OCI-LY1 (cell line): ENCODE data around the gene PLCB4.

Source experiments
- H2AFZ ChIP-seq: fragments of 200-600 bp; sonication (generic), shearing (Covaris generic); 2 replicates; pipeline ENCODE4 v1.6.0; 2014; ENCODE audit warnings: antibody characterized with exemption, mild to moderate bottlenecking, low read length
- H3F3A ChIP-seq: fragments of 200-600 bp; sonication (generic), shearing (Covaris generic); 2 replicates; pipeline ENCODE4 v1.6.0; 2014; ENCODE audit warnings: mild to moderate bottlenecking, antibody characterized with exemption, low read length, moderate library complexity; ENCODE audit not compliant: insufficient read depth
- H3K27ac ChIP-seq: fragments of 200-600 bp; sonication (generic); 2 replicates; pipeline ENCODE4 v1.5.1; 2014; ENCODE audit warnings: low read length, mixed run types, mild to moderate bottlenecking, low read depth; ENCODE audit not compliant: poor library complexity, severe bottlenecking
- H3K27me3 ChIP-seq: fragments of 200-600 bp; sonication (generic); 2 replicates; pipeline ENCODE4 v1.6.0; 2014; ENCODE audit warnings: antibody characterized with exemption, mild to moderate bottlenecking, low read length, moderate library complexity; ENCODE audit not compliant: insufficient read depth
- H3K36me3 ChIP-seq: fragments of 200-600 bp; sonication (generic); 2 replicates; pipeline ENCODE4 v1.6.1; 2014; ENCODE audit warnings: mild to moderate bottlenecking, antibody characterized with exemption, low read length, moderate library complexity, mixed read lengths; ENCODE audit not compliant: insufficient read depth
- H3K4me1 ChIP-seq: fragments of 200-600 bp; sonication (generic); 2 replicates; pipeline ENCODE4 v1.5.1; 2014; ENCODE audit warnings: mild to moderate bottlenecking, low read length, moderate library complexity; ENCODE audit not compliant: insufficient read depth, severe bottlenecking
- H3K4me2 ChIP-seq: fragments of 200-600 bp; sonication (generic), shearing (Covaris generic); 2 replicates; pipeline ENCODE4 v1.6.1; 2014; ENCODE audit warnings: low read length
- H3K4me3 ChIP-seq: fragments of 200-600 bp; sonication (generic); 2 replicates; pipeline ENCODE4 v1.5.1; 2014; ENCODE audit warnings: low read length, low read depth, mild to moderate bottlenecking, mixed read lengths; ENCODE audit not compliant: poor library complexity, severe bottlenecking
- H3K79me2 ChIP-seq: fragments of 200-600 bp; shearing (Covaris generic); 2 replicates; pipeline ENCODE4 v1.6.1; 2016; ENCODE audit warnings: mixed run types, low read length, mixed read lengths; ENCODE audit not compliant: insufficient read depth
- H3K9ac ChIP-seq: fragments of 200-600 bp; sonication (generic), shearing (Covaris generic); 2 replicates; pipeline ENCODE4 v1.6.1; 2014; ENCODE audit warnings: mild to moderate bottlenecking, low read length, mixed read lengths
- H3K9me2 ChIP-seq: fragments of 200-600 bp; sonication (generic), shearing (Covaris generic); 2 replicates; pipeline ENCODE4 v1.6.1; 2014; ENCODE audit warnings: low read depth, mild to moderate bottlenecking, low read length, mixed read lengths
- H3K9me3 ChIP-seq: fragments of 200-600 bp; shearing (Covaris generic); 2 replicates; pipeline ENCODE4 v1.6.1; 2014; ENCODE audit warnings: low read length, mixed read lengths
- H4K20me1 ChIP-seq: fragments of 200-600 bp; sonication (generic), shearing (Covaris generic); 2 replicates; pipeline ENCODE4 v1.6.0; 2016; ENCODE audit warnings: mild to moderate bottlenecking, low read length; ENCODE audit not compliant: insufficient read depth
- CTCF ChIP-seq: fragments of 200-600 bp; sonication (generic), shearing (Covaris generic); IDR thresholded peaks from 2 replicates; pipeline ENCODE4 v1.5.1; 2017; ENCODE audit warnings: mild to moderate bottlenecking, antibody characterized with exemption, low read length, moderate library complexity, mixed read lengths
- EZH2 ChIP-seq: fragments of 200-600 bp; sonication (generic), shearing (Covaris generic); IDR thresholded peaks from 2 replicates; pipeline ENCODE4 v1.8.0; 2017; ENCODE audit warnings: borderline replicate concordance, mixed run types, mild to moderate bottlenecking, antibody characterized with exemption, low read length, moderate library complexity, mixed read lengths

The PLCB4 gene

DNA sequence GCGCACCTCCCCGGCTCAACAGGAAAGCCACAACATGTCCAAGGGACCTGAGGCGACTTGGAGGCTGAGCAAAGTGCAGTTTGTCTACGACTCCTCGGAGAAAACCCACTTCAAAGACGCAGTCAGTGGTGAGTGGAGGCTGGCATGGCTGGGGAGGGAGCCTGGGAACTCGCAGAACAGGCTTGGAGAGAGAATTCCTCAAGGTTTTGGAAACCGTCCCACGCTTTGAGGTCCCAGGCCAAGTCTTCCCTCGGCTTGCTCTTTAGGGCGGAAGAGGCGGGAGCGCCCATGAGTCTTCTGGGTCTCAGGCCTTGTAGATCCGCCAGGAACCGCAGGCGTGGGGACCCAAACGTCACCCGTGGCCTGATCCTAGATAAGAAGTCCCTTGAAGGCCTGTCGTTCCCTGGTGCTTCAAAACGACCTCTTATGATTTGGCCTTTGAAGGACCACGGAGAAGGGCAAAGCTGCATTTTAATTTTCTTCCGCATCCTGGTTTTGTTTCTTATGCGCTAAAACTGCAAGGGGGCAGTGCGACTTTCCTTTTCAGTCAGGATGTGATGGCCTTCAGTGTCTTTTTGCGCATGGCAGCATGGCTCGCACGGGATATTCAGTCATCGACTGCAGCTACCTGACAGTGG is 447.5 kb downstream of the PLCB4 start:
- no peaks in the 10 kb centered on the region for H4K20me1 ChIP-seq
- no peaks in the 10 kb centered on the region for H3K27me3 ChIP-seq
- H3K4me2 ChIP-seq, result no peak overlapping the region
- H3K79me2 ChIP-seq, result no peaks in the 10 kb centered on the region
- H3K4me3 ChIP-seq, result no peak overlapping the region
- H3K9me2 ChIP-seq, result no peaks in the 10 kb centered on the region
- H2AFZ ChIP-seq, result no peak overlapping the region
- H3K9ac ChIP-seq, result no peak overlapping the region
- H3K4me1 ChIP-seq, result no peaks in the 10 kb centered on the region
- no peak for TF ChIP-seq EZH2
- no peak for TF ChIP-seq CTCF
- no peaks in the 10 kb centered on the region for H3K9me3 ChIP-seq
- no peaks in the 10 kb centered on the region for H3K36me3 ChIP-seq
- H3F3A ChIP-seq, result no peaks in the 10 kb centered on the region
- H3K27ac ChIP-seq, result no peak overlapping the region

DNA sequence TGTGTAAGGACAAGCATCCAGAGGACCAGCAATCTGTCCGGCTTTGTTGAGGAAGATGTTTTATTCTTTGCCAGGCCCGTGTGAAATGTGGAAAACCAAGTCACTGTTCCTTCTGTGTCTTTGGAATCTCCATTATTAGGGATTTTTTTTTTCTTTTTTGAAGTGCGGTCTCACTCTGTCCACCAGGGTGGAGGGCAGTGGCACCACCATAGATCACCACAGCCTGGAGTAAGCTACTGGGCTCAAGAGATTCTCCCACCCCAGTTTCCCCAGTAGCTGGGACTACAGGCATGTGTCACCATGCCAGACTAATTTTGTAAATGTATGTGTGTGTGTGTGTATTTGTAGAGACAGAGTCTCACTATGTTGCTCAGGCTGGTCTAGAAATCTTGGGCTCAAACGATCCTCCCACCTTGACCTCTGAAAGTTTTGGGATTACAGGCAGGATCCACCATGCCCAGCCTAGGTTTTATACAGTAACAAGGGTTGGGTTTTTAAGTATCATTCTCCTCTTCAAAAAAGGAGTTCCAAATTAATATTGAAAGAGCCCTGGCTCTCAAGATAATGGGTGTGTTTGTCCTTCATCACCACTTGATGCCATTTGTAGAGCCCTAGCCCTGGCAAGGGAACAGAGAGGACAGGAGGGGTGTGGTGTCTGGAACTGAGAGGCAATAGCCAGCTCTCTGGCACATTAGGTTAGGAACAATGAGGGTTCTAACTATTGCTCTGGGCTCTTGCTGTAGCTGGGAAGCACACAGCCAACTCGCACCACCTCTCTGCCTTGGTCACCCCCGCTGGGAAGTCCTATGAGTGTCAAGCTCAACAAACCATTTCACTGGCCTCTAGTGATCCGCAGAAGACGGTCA is 448.6 kb downstream of the PLCB4 start:
- Histone ChIP-seq H3K9me2 (no peaks in the 10 kb centered on the region), H3K4me1 (no peaks in the 10 kb centered on the region), H3K4me3 (no peak overlapping the region), H3K4me2 (no peak overlapping the region), H3K9ac (no peak overlapping the region), H3K27ac (no peak overlapping the region), H3K9me3 (no peaks in the 10 kb centered on the region), H3K36me3 (no peaks in the 10 kb centered on the region), H4K20me1 (no peaks in the 10 kb centered on the region), H2AFZ (no peak overlapping the region), H3F3A (no peaks in the 10 kb centered on the region), H3K79me2 (no peaks in the 10 kb centered on the region), H3K27me3 (no peaks in the 10 kb centered on the region)
- TF ChIP-seq CTCF (no peak), EZH2 (no peak)

DNA sequence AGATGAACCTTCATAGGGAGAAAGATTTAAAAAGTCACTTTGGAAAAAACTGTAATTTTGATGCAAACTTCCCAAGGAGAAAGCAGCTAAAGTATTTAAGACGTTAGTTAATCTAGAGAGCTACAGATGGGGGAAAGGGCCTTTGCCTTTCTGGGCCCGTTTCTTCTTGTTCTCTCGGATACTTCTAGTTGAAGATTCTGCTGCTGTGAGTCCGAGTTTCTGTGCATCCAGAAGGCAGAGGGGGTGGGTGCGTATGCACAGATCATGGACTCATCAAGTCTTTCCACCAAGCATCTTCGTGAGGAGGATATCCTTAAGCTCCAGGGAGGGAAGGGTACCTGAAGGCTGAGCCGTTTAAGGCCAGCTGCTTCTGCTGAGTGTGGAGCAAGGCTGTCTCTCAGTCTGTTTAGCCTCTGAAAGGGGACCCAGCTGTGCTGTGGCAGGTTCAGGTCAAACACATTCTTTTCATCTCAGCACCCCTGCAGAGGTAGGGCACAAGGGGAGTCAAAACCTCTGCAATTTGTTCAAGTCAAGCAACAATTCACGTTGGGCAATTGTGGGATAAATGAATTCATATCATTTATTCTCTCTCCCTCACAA is 449.8 kb downstream of the PLCB4 start:
- no peak overlapping the region for H3K4me3 ChIP-seq
- H3K4me1 ChIP-seq, result no peaks in the 10 kb centered on the region
- H3K27ac ChIP-seq, result no peak overlapping the region
- H3K4me2 ChIP-seq, result no peak overlapping the region
- no peaks in the 10 kb centered on the region for H3K9me2 ChIP-seq
- no peaks in the 10 kb centered on the region for H4K20me1 ChIP-seq
- H2AFZ ChIP-seq, result no peak overlapping the region
- H3K9ac ChIP-seq, result no peak overlapping the region
- H3F3A ChIP-seq, result no peaks in the 10 kb centered on the region
- no peaks in the 10 kb centered on the region for H3K36me3 ChIP-seq
- no peaks in the 10 kb centered on the region for H3K27me3 ChIP-seq
- no peaks in the 10 kb centered on the region for H3K79me2 ChIP-seq
- no peak for TF ChIP-seq EZH2
- TF ChIP-seq CTCF, result no peak
- no peaks in the 10 kb centered on the region for H3K9me3 ChIP-seq
